WTC11 (cell line): ENCODE measurements around the gene TMX1. TPM values are rescaled to one million over a fixed set of nuclear protein-coding genes. Genes with fewer than 3 reads are reported as not detected.

Experiments
- ARID4B ChIP-seq: sonication (generic); formaldehyde crosslinking; IDR thresholded peaks from 2 replicates; pipeline ENCODE4 v1.8.0; 2023; ENCODE audit warnings: missing genetic modification reagents, mild to moderate bottlenecking, borderline replicate concordance
- CTCF ChIP-seq: fragments of 200-600 bp; IDR thresholded peaks from 2 replicates; pipeline ENCODE4 v1.8.0; 2022; ENCODE audit warnings: antibody characterized with exemption
- E2F4 ChIP-seq: sonication (generic); formaldehyde crosslinking; IDR thresholded peaks from 2 replicates; pipeline ENCODE4 v1.8.1; 2022; ENCODE audit warnings: low read depth, mild to moderate bottlenecking, moderate library complexity, missing genetic modification reagents, borderline replicate concordance
- FOXK1 ChIP-seq: sonication (generic); formaldehyde crosslinking; IDR thresholded peaks from 2 replicates; pipeline ENCODE4 v1.8.0; 2022; ENCODE audit warnings: mild to moderate bottlenecking, moderate library complexity, missing genetic modification reagents
- FOXP4 ChIP-seq: sonication (generic); formaldehyde crosslinking; IDR thresholded peaks from 2 replicates; pipeline ENCODE4 v1.8.0; 2022; ENCODE audit warnings: mild to moderate bottlenecking, missing genetic modification reagents
- KAT7 ChIP-seq: sonication (generic); formaldehyde crosslinking; IDR thresholded peaks from 2 replicates; pipeline ENCODE4 v1.8.1; 2023; ENCODE audit warnings: missing genetic modification reagents, mild to moderate bottlenecking, borderline replicate concordance
- NFE2L1 ChIP-seq: sonication (generic); formaldehyde crosslinking; IDR thresholded peaks from 2 replicates; pipeline ENCODE4 v1.8.1; 2023; ENCODE audit warnings: missing genetic modification reagents
- NR3C1 ChIP-seq: sonication (generic); formaldehyde crosslinking; conservative IDR thresholded peaks from 2 replicates; pipeline ENCODE4 v1.8.1; 2023; ENCODE audit warnings: low read depth, mild to moderate bottlenecking, missing genetic modification reagents
- PRDM15 ChIP-seq: sonication (generic); formaldehyde crosslinking; IDR thresholded peaks from 2 replicates; pipeline ENCODE4 v1.8.0; 2022; ENCODE audit warnings: missing genetic modification reagents
- SMAD4 ChIP-seq: sonication (generic); formaldehyde crosslinking; IDR thresholded peaks from 2 replicates; pipeline ENCODE4 v1.8.0; 2022; ENCODE audit warnings: mild to moderate bottlenecking, missing genetic modification reagents
- SOX15 ChIP-seq: fragments of 250-450 bp; sonication (Bioruptor Pico); IDR thresholded peaks from 2 replicates; pipeline ENCODE4 v1.9.0; 2021; ENCODE audit warnings: mild to moderate bottlenecking
- SP1 ChIP-seq: sonication (generic); formaldehyde crosslinking; conservative IDR thresholded peaks from 2 replicates; pipeline ENCODE4 v1.8.1; 2022; ENCODE audit warnings: missing genetic modification reagents
- TCF7 ChIP-seq: sonication (generic); formaldehyde crosslinking; IDR thresholded peaks from 2 replicates; pipeline ENCODE4 v1.8.0; 2022; ENCODE audit warnings: mild to moderate bottlenecking, low read depth, missing genetic modification reagents, moderate library complexity
- ZNF138 ChIP-seq: sonication (generic); formaldehyde crosslinking; conservative IDR thresholded peaks from 2 replicates; pipeline ENCODE4 v1.8.1; 2022; ENCODE audit warnings: mild to moderate bottlenecking, moderate library complexity, missing genetic modification reagents
- ZNF423 ChIP-seq: fragments of 250-450 bp; sonication (Bioruptor Pico); IDR thresholded peaks from 2 replicates; pipeline ENCODE4 v2.1.2; 2022; ENCODE audit warnings: mild to moderate bottlenecking, moderate library complexity
- ZNF512 ChIP-seq: sonication (generic); formaldehyde crosslinking; IDR thresholded peaks from 2 replicates; pipeline ENCODE4 v1.8.1; 2022; ENCODE audit warnings: missing genetic modification reagents, borderline replicate concordance
- ZNF532 ChIP-seq: fragments of 250-450 bp; sonication (Bioruptor Pico); IDR thresholded peaks from 2 replicates; pipeline ENCODE4 v1.9.0; 2021; ENCODE audit warnings: mild to moderate bottlenecking, borderline replicate concordance
- total RNA-seq: library from RNA; stranded (reverse); gene quantifications from 3 replicates; pipeline ENCODE4 v1.2.3, GENCODE V29; 2021

TMX1 gene
- total RNA-seq, 1 experiment from 2014 or later, result 40.9 TPM

GRCh38 chr14:51239813-51240803, at the start of gene TMX1 (continued):
- TF ChIP-seq FOXK1 (CRISPR knock-in tag) (peak; percentile 56; the same call in 1 of the 2 replicates), ZNF423 (CRISPR knock-in tag) (no peak), ARID4B (peak; percentile 79; the same call in 1 of the 2 replicates), NFE2L1 (CRISPR knock-in tag) (no peak), ZNF532 (CRISPR knock-in tag) (no peak), SOX15 (CRISPR knock-in tag) (no peak), NR3C1 (no peak), CTCF (no peak), TCF7 (no peak), KAT7 (CRISPR knock-in tag) (peak; percentile 98), ZNF138 (no peak), PRDM15 (no peak), SP1 (CRISPR knock-in tag) (0 out of 2 replicates have a peak, but pooled peaks have one; percentile 24), SMAD4 (no peak), ZNF512 (no peak), FOXP4 (0 out of 2 replicates have a peak, but pooled peaks have one; percentile 69), E2F4 (CRISPR knock-in tag) (no peak)
